GM21737 (cell line): ENCODE data around the gene OR4K2.
"Not testable (repeated sequence)": the region's sequence is repeated elsewhere in the genome, so short reads cannot be mapped to it uniquely, and the experiment has no call there.

Source experiments
- ATAC-seq: cut with Tn5 transposase; IDR thresholded peaks from one replicate; pipeline ENCODE4 v1.9.1; 2021; ENCODE audit warnings: mild to moderate bottlenecking, moderate library complexity; ENCODE audit not compliant: unreplicated experiment

OR4K2 gene

GRCh38 chr14:19874842-19875241, at the start of gene OR4K2:
TSS of gene OR4K2 (plus strand) at chr14:19875142. CDS start at chr14:19876268, 1,126 bp downstream.
- ATAC-seq: no peak

- not testable (repeated sequence) for ATAC-seq
Observed at GRCh38 chr14:19827626-19828244, 47.2 kb upstream of the OR4K2 start.

- ATAC-seq: no peak
Observed at GRCh38 chr14:19828314-19828713, 46.6 kb upstream of the OR4K2 start.

- ATAC-seq: not testable (repeated sequence)
Observed at GRCh38 chr14:19834203-19834848, 40.6 kb upstream of the OR4K2 start.

GRCh38 chr14:19838433-19838832, 36.5 kb upstream of the OR4K2 start:
- no peak for ATAC-seq

GRCh38 chr14:19851365-19851764, 23.6 kb upstream of the OR4K2 start:
- ATAC-seq: no peak

- ATAC-seq: not testable (repeated sequence)
Observed at GRCh38 chr14:19866061-19866669, 8.8 kb upstream of the OR4K2 start.

GRCh38 chr14:19873178-19873577, 1.8 kb upstream of the OR4K2 start:
- ATAC-seq: no peak

- ATAC-seq: no peak
Observed at GRCh38 chr14:19878029-19878642, 3.2 kb downstream of the OR4K2 start.

GRCh38 chr14:19895282-19895681, 20.3 kb downstream of the OR4K2 start:
- ATAC-seq: no peak

- ATAC-seq: no peak
Observed at GRCh38 chr14:19900999-19901398, 26.1 kb downstream of the OR4K2 start.

GRCh38 chr14:19902409-19902808, 27.5 kb downstream of the OR4K2 start:
- ATAC-seq: no peak

- ATAC-seq: no peak
Observed at GRCh38 chr14:19906665-19907064, 31.7 kb downstream of the OR4K2 start.

GRCh38 chr14:19911114-19911513, 36.2 kb downstream of the OR4K2 start:
- ATAC-seq: no peak

GRCh38 chr14:19917243-19917642, 42.3 kb downstream of the OR4K2 start:
- no peak for ATAC-seq

- no peak for ATAC-seq
Observed at GRCh38 chr14:19917955-19918518, 43.1 kb downstream of the OR4K2 start.

GRCh38 chr14:19918553-19919264, 43.8 kb downstream of the OR4K2 start:
- no peak for ATAC-seq

- ATAC-seq: no peak
Observed at GRCh38 chr14:19920021-19920657, 45.2 kb downstream of the OR4K2 start, which contains the start of gene OR4K5. TSS of gene OR4K5 (plus strand) at chr14:19920607. CDS start at chr14:19920607, 0 bp downstream.

- no peak for ATAC-seq
Observed at GRCh38 chr14:19930617-19931016, 55.7 kb downstream of the OR4K2 start, which contains the start of gene OR4K1. TSS of gene OR4K1 (plus strand) at chr14:19930917. CDS start at chr14:19935667, 4,750 bp downstream.
